RKO (cell line): ENCODE measurements around the gene DDX39A.
"Not testable (repeated sequence)": the region's sequence is repeated elsewhere in the genome, so short reads cannot be mapped to it uniquely, and the experiment has no call there.

Experiments
- DNase-seq: peaks from one replicate; pipeline ENCODE4 v3.0.0-alpha.2; 2016; ENCODE audit warnings: low spot score

Gene DDX39A

GRCh38 chr19:14408491-14409145 is 10.5 kb downstream of the DDX39A start:
- no peak for DNase-seq

DNA sequence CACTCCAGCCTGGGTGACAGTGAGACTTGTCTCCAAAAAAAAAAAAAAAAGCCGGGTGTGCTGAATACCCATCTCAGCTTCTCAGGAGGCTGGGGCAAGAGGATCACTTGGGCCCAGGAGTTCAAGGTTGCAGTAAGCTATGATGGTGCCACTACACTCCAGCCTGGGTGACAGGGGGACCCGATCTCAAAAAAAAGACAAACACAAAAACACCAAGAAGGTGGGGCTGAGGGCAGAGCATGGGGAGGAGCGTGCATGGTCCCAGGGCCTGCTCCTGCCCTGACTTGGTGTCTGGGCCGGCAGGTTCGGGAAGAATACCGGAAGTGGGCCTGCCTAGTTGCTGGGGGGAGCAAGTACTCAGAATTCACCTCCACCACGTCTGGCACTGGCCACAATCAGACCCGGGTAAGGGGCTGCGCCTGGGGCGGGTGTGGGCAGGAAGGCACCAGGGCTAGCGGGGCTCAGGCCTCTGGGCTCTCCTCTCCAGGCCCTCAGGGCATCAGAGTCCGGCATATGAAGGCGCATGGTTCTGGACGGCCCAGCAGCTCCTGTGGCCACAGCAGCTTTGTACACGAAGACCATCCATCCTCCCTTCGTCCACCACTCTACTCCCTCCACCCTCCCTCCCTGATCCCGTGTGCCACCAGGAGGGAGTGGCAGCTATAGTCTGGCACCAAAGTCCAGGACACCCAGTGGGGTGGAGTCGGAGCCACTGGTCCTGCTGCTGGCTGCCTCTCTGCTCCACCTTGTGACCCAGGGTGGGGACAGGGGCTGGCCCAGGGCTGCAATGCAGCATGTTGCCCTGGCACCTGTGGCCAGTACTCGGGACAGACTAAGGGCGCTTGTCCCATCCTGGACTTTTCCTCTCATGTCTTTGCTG is 11.3 kb downstream of the DDX39A start:
- DNase-seq = no peak

GRCh38 chr19:14406645-14407401 is 12.3 kb downstream of the DDX39A start:
- DNase-seq = no peak

DNA sequence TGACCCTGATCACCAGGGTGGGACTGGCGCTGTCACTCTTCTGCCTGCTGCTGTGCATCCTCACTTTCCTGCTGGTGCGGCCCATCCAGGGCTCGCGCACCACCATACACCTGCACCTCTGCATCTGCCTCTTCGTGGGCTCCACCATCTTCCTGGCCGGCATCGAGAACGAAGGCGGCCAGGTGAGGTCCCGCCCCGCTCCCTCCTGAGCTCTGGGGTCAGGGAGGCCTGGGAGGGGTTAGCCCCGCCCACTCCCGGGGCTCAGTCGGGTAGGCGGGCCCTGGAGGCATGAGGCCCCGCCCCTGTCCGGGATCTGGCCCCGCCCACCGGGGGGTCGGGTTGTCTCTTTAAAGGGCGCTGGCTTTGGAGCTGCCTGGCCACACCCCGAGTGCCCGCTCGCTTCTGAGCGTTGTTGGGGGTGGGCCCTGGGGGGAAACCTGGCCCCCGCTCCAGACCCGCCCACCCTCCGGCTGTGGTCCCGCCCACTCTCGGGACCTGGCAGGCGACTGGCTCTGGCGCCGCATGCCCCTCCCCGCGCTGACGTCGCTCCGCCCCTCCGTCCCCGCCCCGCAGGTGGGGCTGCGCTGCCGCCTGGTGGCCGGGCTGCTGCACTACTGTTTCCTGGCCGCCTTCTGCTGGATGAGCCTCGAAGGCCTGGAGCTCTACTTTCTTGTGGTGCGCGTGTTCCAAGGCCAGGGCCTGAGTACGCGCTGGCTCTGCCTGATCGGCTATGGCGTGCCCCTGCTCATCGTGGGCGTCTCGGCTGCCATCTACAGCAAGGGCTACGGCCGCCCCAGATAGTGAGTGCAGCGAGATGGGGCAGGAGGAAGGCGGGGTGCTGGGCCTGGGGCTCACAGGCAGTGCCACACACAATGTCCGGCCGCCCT is 13.1 kb downstream of the DDX39A start:
- DNase-seq = peak; percentile 90

DNA sequence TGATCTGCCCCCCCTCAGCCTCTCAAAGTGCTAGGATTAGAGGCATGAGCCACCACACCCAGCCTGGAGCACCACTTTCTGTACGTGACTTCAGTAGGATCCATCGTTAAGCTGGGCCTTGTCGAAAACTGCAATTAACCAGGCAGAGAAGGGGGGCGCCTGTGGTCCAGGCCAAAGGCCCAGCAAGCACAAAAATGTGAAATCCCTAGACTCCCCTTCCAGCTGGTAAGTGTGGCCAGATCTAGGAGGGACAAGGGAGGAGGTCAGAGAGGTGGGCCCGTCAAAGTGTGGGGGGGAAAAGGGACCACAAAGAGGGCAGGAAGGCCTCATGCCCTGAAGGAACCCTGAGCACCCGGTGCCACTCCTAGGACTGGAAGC is 13.8 kb downstream of the DDX39A start:
- no peak for DNase-seq

- no peak for DNase-seq
Measured at GRCh38 chr19:14404312-14404711, 14.8 kb downstream of the DDX39A start.

DNA sequence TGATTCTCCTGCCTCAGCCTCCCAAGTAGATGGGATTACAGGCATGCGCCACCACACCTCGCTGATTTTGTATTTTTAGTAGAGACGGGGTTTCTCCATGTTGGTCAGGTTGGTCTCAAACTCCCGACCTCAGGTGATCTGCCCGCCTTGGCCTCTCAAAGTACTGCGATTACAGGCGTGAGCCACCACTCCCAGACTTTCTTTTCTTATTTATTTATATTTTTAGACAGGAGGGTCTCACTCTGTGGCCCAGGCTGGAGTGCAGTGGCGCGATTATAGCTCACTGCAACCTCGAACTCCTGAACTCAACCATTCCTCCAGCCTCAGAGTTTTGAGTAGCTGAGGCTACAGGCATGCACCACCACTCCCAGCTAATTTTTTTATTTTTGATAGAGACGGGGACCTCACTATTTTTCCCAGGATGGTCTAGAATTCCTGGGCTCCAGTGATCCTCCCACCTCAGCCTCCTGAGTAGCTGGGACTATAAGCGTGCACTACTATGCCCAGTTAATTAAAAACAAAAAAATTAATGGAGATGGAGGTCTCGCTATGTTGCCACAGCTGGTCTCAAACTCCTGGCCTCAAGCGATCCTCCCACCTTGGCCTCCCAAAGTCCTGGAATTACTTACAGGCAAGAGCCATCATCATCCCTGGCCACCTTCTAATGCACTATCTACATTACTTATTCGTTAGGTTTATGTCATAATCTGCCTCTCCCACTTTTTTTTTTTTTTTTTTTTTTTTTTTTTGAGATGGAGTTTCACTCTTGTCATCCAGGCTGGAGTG is 15.8 kb downstream of the DDX39A start:
- DNase-seq = not testable (repeated sequence)

GRCh38 chr19:14402332-14403144 is 16.6 kb downstream of the DDX39A start:
- DNase-seq = peak; percentile 79

DNA sequence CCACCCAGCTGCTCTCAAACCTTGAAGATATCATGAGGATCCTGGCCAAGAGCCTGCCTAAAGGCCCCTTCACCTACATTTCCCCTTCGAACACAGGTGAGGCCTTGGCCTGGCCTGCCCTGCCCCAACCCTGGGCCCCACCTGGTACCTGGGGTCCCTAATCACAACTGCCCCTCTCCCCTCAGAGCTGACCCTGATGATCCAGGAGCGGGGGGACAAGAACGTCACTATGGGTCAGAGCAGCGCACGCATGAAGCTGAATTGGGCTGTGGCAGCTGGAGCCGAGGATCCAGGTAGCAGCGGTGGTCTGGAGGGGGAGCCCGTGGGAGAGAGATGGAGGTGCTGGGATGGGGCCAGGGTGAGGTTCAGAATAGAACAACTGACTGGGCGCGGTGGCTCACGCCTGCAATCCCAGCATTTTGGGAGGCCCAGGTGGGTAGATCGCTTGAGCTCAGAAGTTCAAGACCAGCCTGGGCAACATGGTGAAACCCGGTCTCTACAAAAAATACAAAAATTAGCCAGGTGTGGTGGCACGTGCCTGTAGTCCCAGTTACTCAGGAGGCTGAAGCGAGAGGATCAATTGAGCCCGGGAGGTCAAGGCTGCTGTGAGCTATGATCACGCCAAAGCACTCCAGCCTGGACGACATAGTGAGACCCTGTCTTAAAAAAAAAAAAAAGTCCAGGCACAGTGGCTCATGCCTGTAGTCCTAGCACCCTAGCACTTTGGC is 17.5 kb downstream of the DDX39A start:
- no peak for DNase-seq

GRCh38 chr19:14400951-14401431 is 18.1 kb downstream of the DDX39A start:
- DNase-seq = no peak

DNA sequence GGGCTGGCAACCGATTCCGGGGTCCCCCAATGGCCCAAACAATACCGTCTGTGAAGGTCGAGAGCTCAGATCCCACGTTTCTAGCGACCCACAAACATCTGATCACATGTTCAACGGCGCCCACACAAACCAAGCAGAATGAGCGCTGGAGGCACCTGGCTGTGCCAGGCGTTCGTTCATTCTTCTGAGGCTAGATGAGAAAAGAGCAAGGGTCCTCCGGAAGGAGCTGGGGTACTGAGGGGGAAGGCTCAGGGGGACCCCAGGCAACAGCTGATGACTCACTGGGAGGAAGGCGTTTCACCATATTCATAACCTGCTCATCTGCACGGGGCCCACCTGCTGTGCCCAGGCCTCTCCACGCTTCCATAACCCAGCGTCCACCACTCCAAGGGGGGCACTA is 22.0 kb downstream of the DDX39A start:
- DNase-seq = not testable (repeated sequence)

DNA sequence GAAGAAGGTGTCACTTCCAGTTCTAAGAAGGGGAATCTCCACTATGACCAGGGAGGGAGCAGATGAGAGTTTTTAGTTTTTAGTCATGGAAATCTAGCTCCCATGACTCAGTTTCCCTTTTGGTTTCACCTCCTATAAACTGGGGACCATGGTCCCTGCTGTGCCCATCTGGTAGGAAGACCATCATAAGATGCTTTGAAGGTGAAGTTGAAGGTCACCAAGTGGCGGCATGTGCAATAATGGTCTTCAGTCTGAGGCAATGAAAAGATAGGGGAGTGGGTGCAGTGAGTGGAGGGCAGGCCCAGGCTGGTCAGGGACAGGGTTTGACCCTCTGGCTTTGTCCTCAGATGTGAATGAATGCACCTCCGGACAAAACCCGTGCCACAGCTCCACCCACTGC is 22.4 kb downstream of the DDX39A start:
- not testable (repeated sequence) for DNase-seq

DNA sequence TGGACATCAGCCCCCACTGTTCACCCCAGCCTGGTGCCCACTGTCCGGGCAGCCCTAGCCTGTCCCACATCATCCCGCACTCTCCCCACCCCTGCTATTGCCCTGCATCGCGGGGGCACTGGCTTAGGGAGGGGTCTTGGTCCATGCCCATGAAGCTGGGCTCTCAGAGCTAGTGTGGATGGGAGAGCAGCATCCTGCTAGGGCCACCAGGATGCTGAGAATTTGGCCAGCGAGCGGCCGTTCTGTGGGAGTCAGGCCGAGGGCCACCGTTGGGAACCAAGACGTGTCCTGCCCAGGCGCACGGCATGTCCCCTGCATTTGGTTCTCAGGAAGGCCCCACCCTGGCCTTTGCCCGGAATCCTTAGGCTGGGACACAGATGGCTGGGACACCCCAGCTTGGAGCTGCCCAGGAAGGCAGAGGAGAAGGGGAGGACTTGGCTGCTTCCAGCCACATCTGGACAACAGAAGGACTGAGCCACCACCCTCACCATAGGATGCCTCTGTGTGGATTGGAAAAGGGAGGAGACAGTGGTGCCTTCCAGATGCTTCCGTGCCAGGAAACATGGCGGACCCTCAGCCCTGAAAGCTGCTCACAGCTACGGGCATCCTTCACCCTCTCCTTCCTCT is 23.3 kb downstream of the DDX39A start:
- DNase-seq = no peak

DNA sequence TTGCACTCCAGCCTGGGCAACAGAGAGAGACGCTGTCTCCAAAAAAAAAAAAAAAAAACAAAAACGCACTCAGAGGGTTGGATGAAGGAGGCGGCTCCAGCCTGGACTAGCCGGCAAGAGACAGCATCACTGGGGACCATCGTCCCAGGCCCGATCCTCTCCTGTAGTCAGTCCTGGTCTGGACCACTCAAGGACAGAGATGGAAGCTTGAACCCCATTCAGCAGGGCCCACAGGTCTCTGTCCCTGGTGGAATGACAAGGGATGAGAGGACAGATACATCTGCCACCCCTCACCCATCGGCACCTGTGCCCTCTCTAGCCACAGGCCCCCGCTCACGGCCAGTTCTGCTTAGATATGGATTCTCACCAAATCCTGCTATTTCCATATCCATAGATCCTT is 23.9 kb downstream of the DDX39A start:
- DNase-seq = no peak

GRCh38 chr19:14394167-14394566 is 25.0 kb downstream of the DDX39A start:
- no peak for DNase-seq

- no peak for DNase-seq
Measured at GRCh38 chr19:14393329-14393728, 25.8 kb downstream of the DDX39A start.

DNA sequence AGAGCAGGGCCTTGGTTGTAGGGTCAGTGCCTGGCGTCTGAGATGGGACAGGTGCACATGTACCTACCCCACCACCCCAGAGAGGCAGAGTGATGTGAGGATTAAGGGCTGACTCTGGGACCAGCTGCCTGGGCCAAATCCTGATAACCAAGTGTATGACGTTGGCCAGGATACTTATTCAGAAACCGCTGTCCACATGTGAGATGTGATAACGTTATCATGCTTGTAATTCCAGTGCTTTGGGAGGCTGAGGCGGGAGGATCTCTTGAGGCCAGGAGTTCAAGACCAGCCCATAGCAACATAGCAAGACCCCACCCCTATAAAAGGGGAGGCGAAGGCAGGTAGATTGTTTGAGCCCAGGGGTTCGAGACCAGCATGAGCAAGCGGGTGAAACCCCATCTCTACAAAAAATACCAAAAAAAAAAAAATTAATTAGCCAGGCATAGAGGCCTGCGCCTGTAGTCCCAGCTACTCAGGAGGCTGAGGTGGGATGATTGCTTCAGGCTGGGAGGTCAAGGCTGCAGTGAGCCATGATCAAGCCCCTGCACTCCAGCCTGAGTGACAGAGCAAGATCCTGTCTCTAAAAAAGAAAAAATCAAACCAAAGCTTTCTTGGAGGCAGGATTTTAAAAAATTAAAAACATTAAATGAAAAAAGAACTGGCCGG is 27.9 kb downstream of the DDX39A start:
- DNase-seq = no peak

GRCh38 chr19:14390548-14390947 is 28.6 kb downstream of the DDX39A start:
- DNase-seq = no peak
